ENCODE results near the gene PIAS2.
"Not testable (repeated sequence)": the region's sequence is repeated elsewhere in the genome, so short reads cannot be mapped to it uniquely, and the experiment has no call there.

Gene PIAS2

DNA sequence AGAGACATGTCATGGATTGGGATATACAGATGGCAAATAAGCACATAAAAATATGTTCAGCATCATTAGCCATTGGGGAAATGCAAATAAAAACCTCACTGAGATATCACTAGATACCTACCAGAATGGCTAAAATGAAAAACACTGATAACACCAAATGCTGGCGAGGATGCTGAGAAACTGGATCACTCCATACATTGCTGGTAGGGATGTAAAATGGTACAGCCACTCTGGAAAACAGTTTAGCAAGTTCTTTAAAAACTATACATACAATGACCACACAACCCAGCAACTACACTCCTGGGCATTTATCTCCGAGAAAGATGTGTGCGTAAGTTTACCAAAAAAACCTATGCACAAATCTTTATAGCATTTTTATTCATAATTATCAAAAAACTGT is 13.9 kb downstream of the PIAS2 start:
- no peak for DNase-seq (ENCODE audit: low read depth in 2 of 3, low spot score in 2 of 3)

DNA sequence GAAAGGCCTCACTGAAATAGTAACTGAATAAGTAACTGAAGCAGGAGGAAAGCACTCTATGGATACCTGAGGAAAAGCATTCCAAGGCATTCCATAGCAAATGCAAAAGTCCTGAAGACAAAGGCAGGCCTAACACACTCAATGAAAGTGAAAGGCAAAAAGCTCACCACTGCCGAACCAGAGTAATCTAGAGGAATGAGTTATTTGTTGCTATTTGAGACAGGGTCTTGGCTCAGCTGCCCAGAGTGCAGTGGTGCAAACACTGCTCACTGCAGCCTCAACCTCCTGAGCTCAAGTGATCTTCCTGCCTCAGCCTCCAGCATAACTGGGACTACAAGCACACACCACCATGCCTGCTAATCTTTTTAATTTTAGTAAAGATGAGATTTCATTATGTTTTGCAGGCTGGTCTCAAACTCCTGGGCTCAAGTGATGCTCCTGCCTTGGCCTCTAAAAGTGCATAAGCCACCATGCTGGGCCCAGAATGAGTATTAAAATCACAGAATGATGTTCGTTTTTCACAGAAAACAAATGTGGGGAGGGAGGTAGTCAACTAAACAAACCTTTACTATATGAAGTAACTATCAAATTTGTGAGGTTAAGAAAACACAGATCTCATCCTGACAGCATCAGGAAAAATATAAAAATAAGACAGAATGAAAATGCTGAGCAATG is 17.9 kb downstream of the PIAS2 start:
- DNase-seq (ENCODE audit: low read depth in 2 of 3, low spot score in 2 of 3): no peak

DNA sequence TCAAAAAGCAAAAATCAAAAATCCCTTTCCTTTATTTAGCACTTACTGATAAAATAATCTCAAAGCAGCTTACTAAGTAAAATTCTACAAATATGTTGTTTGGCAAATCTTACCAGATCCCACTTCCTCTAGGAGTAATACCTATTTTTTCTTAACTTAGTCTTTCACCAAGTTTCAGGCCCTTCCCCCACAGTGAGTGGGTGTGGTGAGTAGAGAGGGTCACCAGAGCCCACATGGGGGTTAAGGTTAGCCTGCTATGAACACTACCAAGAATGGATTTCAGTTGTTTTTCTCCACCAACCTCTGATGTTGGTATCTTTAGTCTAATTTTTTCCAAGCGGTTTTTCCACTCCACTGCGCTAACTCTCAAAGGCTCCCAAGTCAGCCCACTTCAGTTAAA is 23.2 kb downstream of the PIAS2 start:
- DNase-seq (ENCODE audit: low read depth in 2 of 3, low spot score in 2 of 3): no peak

DNA sequence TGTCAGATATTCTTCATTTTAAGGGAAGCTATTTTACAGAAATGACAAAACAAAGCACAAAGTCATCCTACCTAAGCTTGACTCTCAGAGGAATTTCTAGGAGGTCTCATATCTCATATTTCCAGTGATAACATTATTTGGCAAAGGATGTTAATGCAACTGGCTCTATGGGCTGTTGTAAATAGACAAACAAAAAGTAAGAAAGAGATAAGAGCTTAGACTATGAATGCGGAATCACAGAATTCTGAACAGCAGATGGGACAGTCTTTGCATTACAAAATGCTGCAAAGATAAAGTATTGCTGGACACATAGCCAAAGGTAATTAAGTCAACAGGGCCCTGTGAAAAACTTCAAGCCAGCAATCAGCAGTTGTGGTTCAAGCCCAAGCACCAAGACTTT is 23.9 kb downstream of the PIAS2 start:
- DNase-seq (ENCODE audit: low read depth in 2 of 3, low spot score in 2 of 3): no peak

DNA sequence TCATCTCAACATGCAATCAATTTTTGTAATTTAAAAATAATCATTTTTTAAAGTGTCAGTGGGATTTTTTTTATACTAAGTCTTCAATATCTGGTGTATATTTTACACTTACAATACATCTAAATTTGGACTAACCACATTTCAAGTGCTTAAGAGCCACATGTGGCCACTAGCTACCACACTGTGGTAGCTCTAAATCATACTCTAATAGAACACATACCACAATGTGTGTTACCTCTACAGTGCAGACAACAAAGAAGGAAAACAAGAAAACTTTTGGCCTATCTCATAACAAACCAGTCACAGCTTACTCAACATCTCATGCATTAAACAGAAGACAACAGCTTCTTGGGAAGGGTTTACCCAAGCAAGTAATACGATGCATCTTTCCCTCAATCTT is 24.5 kb downstream of the PIAS2 start:
- DNase-seq (ENCODE audit: low read depth in 2 of 3, low spot score in 2 of 3): no peak

DNA sequence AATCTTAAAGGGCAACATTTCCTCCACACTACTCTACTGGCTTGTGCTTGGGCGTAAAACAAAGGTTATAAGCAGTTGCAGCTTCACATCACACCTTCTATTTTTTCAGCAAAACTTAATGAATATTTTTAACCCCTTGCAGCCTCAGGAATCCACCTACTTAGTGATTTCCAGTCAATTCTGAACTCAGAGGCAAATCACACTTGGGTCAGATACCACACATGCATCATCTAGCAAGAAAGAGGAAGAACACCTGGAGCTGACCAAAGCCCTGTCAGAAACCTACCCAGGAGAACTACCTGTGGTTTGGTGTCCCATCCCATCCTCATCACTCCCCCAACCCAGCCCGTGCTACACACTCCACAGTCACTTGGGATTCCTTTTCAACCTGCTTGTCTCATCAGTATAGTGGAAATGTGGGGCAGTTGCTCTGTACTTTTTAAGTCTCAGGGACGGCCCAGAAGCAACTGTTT is 25.5 kb downstream of the PIAS2 start:
- DNase-seq (ENCODE audit: low read depth in 2 of 3, low spot score in 2 of 3): no peak

DNA sequence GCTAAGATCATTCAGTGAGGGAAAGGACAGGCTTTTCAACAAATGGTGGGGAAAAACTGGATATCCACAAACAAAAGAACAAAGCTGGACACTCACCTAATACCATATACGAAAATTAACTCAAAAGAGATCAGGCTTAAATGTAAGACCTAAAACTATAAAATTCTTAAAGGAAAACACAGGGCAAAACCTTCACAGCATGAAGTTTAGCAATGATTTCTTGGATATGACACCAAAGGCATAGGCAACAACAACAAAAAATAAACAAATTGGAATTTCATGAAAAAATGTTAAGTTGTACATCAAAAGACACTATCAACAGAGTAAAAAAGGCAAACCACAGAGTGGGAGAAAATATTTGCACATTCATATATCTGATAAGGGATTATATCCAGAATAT is 28.3 kb downstream of the PIAS2 start:
- DNase-seq (ENCODE audit: low read depth in 2 of 3, low spot score in 2 of 3): no peak

DNA sequence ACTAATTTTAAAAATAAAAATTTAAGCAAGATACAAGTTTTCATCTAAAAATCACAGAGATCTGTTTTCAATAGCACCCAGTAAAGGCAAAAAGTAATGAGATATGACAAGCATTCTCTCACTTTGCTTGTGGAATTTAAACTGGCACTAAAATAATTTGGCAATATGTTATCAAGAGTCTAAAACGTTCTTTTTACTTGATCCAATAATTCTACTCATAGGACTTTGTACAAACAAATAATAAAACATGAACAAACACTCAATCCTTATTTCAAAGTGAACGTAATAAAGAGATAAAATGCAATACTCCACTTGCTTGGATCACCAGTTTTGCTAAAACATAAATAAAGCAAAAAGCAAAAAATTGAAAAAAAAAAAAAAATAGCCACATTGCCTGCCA is 30.4 kb downstream of the PIAS2 start:
- no peak for DNase-seq (ENCODE audit: low read depth in 2 of 3, low spot score in 2 of 3)

DNA sequence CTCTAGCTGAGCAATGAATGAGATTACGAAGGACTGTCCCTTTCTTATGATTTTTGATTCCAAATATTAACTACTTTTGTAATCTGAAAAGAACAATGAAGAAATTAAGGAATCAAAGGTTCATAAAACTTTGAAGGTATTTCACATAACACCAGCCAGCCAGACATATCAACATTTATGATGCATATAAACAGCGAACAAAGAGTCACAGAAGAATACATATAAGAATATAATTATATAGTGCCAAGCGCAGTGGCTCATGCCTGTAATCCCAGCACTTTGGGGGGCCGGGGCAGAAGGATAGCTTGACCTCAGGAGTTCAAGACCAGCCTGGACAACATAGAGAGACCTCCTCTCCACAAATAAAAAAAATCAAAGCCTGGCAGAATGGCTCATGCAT is 34.1 kb downstream of the PIAS2 start:
- DNase-seq (ENCODE audit: low read depth in 2 of 3, low spot score in 2 of 3): no peak

DNA sequence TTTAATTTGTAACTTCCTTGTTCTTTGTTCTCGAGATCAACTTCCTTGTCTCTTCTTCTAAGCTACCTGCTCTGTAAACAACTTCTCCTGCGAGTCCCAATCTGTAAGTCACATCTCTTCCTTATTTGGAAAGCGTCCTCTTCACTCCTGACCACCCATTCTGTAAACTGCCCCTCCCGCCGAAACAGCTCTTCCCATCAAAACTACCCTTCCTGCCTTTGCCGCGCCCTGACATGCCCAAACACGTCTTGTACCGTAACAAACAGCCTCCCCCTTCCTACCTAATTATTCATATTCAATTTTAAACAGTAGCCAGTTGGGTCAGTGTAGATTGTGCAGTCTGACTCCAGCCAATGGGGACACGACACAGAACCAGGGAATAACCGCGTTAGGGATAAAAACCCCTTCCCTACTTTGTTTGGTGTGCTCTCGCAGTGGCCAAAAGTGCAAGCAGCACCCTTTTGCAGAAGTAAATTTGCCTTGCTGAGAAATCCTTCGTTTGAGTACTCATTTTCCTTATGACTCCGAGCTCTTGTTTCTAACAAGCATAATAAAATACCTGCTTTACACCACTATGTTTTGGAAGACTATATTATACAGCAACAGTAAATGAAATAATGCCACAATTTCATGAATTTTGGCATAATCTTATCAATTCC is 39.8 kb downstream of the PIAS2 start:
- no peak for DNase-seq (ENCODE audit: low read depth in 2 of 3, low spot score in 2 of 3)

DNA sequence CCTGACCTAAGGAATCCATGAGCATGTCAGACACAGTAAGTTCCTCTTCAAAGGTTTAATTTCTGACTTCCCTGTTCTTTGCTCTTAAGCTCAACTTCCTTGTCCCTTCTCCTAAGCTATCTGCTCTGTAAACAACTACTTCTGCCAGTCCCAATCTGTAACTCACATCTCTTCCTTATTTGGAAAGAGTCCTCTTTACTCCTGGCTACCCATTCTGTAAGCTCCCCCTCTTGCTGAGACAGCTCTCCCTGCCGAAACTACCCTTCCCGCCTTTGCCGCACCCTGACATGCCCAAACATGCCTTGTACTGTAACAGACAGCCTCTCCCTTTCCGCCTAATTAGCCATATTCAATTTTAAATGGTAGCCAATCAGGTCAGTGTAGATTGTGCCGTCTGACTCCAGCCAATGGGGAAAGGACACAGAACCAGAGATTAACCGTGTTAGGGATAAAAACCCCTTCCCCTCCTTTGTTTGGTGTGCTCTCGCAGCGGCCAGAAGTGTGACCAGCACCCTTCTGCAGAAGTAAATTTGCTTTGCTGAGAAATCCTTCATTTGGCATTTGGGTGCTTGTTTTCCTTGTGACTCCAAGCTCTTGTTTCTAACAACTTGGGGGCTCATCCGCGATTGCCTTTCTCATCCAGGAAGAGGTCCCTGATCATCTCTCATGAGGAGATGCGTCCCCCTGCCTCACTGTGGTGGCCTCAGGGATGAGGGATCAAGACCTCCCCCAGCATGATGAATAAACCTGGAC is 49.0 kb downstream of the PIAS2 start:
- no peak for DNase-seq (ENCODE audit: low read depth in 2 of 3, low spot score in 2 of 3)

DNA sequence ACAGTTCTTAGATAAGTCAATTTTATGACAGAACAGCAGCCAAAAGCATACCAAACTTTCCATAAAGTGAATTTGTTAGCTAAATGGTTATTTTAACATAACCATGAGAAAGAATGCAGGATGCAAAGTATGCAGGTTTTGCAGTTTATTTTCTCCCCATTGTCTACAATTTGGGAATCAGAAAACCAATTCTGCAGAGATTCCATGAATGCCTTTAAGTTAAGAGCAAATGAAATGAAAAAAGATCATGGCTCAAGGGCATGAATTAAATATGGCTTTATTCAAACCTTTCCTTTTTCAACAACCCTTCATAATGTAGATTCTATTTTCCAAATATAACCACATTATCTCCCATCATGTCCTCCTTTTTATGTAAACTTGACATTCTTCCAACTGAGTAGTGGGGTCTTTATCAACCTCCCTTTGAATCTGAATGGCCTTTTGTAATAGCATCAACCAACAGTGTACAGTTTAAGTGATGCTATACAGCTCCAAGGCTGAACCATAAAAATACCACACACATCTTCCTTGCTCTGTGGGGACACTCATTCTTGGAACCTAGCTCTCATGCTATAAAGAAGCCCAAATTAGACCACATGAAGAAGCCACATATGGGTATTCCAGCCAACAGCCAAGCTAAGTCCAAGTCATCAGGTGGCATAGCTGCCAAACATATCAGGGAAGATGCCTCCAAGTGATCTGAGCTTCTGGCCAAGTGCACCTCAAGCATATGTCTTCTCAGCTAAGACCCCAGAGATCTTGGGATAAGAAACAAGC is 49.8 kb downstream of the PIAS2 start:
- no peak for DNase-seq (ENCODE audit: low read depth in 2 of 3, low spot score in 2 of 3)

DNA sequence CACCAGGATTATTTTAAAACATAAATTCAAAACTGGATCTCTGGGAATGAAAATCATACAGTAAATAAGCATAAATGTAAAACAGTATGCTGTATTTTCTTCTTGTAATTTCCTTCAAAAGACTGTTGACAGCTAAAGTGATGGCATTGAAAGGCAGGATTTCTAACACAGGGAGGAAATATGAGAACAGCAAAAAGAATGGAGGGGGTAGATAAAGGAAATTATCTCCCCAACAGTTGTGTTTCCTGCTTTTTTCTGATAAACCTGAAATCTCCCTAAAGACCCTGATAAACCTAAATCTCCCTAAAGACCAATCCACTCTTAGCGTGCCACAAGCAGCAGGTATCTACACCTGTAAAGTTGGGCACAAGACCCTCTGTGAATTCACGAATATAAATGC is 50.8 kb downstream of the PIAS2 start:
- DNase-seq (ENCODE audit: low read depth in 2 of 3, low spot score in 2 of 3): no peak

DNA sequence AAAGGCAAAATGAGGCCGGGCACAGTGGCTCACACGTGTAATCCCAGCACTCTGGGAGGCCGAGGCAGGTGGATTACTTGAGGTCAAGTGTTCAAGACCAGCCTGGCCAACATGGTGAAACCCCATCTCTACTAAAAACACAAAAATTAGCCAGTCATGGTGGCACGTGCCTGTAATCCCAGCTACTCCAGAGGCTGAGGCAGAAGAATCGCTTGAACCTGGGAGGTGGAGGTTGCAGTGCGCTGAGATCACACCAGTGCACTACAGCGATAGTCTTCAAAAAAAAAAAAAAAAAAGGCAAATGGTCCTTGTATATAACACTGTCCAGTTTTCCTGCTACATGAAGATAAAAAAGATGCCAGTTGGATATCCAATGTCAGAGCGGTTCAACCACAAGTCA is 52.1 kb downstream of the PIAS2 start:
- DNase-seq (ENCODE audit: low read depth in 2 of 3, low spot score in 2 of 3): not testable (repeated sequence)

DNA sequence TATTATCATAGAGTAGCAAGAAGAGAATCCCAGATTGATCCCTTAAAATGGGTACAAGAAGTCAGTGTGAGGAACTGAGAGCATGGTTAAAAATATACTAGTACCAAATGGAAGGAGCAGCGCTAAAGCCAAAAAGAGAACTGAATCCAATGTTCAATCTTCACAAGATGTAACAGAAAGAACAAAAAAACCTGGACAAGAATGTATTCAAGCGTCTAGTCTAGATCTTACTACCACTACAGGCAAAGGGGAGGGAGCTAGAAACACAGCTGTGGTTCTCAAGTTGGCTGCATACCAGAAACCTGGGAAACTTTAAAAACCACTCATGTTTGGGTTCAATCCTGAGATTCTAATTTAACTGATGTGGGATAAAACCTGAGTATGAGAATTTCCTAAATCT is 57.5 kb downstream of the PIAS2 start:
- no peak for DNase-seq (ENCODE audit: low read depth in 2 of 3, low spot score in 2 of 3)

DNA sequence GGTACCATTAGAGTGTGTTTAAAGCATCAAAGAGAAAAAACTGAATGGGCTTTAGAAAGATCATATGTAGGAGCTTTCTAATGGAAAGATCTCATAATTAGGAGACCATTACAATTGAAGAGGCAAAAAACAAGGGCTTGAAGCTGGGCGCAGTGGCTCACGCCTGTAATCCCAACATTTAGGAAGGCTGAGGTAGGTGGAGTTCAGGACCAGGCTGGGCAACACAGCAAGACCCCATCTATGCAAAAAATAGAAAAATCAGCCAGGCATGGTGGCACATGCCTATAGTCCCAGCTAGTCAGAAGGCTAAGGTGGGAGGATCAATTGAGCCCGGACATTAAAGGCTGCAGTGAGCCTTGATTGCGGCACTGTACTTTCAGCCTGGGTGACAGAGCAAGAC is 59.0 kb downstream of the PIAS2 start:
- DNase-seq (ENCODE audit: low read depth in 2 of 3, low spot score in 2 of 3): no peak

DNA sequence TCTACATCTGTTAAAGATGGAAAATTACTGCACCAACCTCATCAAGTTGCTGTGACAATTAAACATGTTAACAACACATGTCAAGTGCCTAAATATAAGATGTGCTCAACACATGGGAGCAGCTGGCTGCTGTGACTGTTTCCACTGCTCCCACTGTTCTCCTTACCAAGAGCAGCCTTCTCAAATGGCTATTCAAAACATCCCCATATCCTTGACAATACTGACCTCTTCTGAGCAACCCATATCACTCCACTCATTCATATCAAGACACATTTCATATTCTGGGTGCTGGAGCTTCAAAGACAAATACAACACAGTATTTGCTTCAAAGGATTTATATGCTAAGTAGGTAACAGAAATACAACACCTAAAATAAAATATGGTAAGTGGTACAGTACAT is 60.3 kb downstream of the PIAS2 start:
- no peak for DNase-seq (ENCODE audit: low read depth in 2 of 3, low spot score in 2 of 3)

DNA sequence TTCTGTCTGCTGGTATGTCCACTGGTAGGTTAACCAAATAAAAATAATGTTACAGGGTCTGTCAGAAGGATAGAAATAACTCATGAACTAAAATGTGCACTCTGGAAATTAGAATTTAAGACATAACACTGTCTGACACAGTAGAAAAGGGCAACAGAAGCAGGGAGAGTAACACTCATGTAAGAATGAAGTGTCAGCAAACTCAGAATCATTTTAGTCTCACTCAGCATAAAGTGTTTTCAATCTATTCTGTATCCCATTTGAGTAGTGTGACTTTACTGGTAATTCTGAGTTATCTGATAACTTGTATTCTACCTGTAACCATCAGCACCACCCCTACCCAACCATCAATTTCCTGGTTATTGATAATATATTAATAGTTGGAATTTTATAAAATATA is 68.3 kb downstream of the PIAS2 start:
- no peak for DNase-seq (ENCODE audit: low read depth in 2 of 3, low spot score in 2 of 3)

DNA sequence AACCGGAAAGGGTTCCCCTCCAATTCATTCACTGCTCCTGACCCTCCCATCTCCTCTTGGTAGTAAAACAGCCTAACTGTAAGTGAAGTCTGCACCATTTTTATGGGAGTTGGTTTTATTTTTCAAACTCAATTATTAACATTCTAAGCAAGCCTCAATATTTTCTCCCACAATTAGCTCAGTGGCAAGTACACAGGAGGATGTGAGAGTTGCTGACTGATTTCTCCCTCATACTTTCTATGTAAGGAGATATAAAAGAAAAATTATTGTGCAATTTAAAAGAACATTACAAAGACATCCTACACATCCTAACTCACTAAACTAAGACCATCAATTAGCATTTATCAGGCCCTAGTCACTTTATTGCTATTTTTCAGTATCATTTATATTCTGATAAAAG is 73.9 kb downstream of the PIAS2 start:
- DNase-seq (ENCODE audit: low read depth in 2 of 3, low spot score in 2 of 3): no peak

DNA sequence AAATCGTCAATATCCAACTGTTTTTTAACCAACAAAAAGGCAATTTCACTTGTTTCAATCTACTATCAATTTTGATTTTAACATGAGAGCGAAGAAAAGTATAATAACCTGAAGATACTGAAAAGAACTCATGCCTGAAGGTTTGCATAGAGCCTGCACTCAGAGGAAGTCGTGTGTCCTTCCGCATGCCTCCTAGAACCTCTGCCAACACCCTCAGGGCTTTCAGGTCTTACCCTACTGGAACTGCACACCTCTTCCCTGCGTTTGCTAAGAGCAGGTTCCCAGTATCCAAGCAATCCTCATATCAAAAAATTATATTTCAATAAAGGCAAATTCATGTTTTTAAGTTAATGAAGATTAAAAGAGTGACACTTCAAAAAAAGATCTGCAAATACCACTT is 74.7 kb downstream of the PIAS2 start:
- DNase-seq (ENCODE audit: low read depth in 2 of 3, low spot score in 2 of 3): no peak

DNA sequence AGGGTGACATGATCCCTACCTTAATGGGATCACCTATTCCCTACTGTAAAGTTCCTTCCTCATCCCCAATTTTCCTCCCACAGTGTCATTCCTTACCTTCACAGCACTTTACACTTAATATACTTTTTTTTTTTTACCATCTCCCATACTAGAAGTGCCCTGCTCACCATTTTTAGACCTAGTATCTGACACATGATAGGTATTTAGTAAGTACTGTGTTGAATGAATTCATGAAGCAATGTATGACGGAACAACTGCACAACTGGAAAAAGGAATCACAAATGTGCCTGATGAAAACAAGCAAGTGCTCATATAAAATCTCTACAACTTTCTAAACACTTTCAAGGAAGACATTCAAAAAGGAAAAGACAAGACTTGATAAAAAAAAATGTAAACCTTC is 83.4 kb downstream of the PIAS2 start:
- no peak for DNase-seq (ENCODE audit: low read depth in 2 of 3, low spot score in 2 of 3)

DNA sequence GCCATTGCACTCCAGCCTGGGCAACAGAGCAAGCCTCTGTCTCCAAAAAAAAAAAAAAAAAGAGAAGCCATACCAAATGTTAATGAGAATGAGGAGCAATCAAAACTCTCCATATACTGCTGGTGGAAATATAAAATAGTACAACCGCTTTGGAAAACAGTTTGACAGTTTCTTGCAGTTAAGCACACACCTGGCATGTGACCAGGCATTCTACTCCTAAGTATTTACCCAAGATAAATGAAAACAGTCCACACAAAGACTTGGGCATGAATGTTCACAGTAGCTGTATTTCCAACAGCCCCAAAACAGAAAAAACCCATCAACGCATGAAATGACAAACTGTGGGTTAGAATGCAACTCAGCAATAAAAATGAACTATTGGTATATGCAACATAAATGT is 84.5 kb downstream of the PIAS2 start:
- DNase-seq (ENCODE audit: low read depth in 2 of 3, low spot score in 2 of 3): no peak
